ENCODE results near the gene ANKHD1. TPM values are rescaled to one million over a fixed set of nuclear protein-coding genes. Genes with fewer than 3 reads are reported as not detected.

Gene ANKHD1
- total and polyA plus RNA-seq, 9 donors: 48.3 to 141 (median 110) TPM

DNA sequence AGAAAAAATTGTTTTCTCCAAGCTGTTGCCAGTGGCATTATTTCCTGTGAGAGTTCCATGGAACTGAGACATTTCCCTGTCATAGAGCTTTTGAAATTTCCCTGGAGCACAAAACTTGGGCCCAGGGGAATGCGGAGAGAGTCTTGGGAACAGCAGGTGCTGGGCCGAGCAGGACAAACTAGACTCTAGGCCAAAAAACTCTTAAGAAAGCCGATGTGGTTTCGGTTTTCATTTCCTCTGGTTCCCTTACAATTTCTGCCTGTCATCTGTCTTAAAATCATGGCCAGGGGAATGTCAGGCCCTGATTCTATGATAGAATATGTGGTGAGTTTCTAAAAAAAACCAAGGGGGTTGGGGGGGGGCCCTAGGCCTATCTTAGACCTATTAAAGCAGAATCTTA, 167.6 kb downstream of the ANKHD1 start:
- H3K27me3 ChIP-seq: no peaks in the 10 kb centered on the region
- no peaks in the 10 kb centered on the region for H3K9me3 ChIP-seq
- TF ChIP-seq, protein P1, sequence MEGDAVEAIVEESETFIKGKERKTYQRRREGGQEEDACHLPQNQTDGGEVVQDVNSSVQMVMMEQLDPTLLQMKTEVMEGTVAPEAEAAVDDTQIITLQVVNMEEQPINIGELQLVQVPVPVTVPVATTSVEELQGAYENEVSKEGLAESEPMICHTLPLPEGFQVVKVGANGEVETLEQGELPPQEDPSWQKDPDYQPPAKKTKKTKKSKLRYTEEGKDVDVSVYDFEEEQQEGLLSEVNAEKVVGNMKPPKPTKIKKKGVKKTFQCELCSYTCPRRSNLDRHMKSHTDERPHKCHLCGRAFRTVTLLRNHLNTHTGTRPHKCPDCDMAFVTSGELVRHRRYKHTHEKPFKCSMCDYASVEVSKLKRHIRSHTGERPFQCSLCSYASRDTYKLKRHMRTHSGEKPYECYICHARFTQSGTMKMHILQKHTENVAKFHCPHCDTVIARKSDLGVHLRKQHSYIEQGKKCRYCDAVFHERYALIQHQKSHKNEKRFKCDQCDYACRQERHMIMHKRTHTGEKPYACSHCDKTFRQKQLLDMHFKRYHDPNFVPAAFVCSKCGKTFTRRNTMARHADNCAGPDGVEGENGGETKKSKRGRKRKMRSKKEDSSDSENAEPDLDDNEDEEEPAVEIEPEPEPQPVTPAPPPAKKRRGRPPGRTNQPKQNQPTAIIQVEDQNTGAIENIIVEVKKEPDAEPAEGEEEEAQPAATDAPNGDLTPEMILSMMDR (IDR thresholded peaks at IDR 0.05): no peak
- TF ChIP-seq POLR2A (IDR thresholded peaks at IDR 0.05) (no peak), EP300 (IDR thresholded peaks at IDR 0.05) (no peak)
- DNase-seq: no peak
- H3K4me3 ChIP-seq: no peak overlapping the region
- H3K36me3 ChIP-seq: no peaks in the 10 kb centered on the region
- WGBS, 3 donors: 59 to 72% (median 64%) methylated on average over 4 of the region's 4 CpGs
- intact Hi-C loops (cut with DNase I): loop anchor here in 1 of 4 donors (10.0 kb wide), 1 partner anchor 66 kb away; the partner anchor contains the start of genes CD14 and TMCO6
- peaks cover 15% of the 10 kb centered on the region for H3K4me1 ChIP-seq (ENCODE audit: insufficient read depth)
- H3K27ac ChIP-seq: no peak overlapping the region

DNA sequence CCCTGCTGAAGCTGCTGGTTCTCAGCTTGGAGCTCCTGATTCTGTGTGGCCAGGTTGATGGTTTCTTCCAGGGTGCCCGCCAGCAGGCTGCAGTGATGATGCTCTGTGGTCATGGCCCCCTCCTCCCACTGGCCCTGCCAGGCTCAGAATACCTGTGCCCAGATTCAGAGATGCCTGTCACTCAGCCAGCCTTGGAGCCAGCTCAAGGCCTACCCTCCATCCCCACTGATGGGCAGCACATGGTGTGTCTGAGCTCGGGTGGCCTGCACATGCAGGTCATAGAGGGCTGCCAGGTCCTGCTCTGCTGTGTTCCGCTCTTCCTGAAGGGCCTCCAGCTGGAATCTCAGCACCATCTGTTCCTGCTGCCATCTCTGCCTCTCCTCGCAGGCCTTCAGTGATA, 168.4 kb downstream of the ANKHD1 start:
- DNase-seq: no peak
- no peaks in the 10 kb centered on the region for H3K27me3 ChIP-seq
- 82 to 97% (median 87%) methylated on average over 4 of the region's 4 CpGs for WGBS, 3 donors
- H3K27ac ChIP-seq: peak overlapping the region in 1 of 2 donors; percentile 1
- peaks cover 15% of the 10 kb centered on the region for H3K4me1 ChIP-seq (ENCODE audit: insufficient read depth)
- TF ChIP-seq POLR2A (IDR thresholded peaks at IDR 0.05): no peak
- TF ChIP-seq, protein P1 (IDR thresholded peaks at IDR 0.05): no peak
- TF ChIP-seq EP300 (IDR thresholded peaks at IDR 0.05): no peak
- intact Hi-C loops (cut with DNase I): no loop called here
- no peaks in the 10 kb centered on the region for H3K36me3 ChIP-seq
- H3K4me3 ChIP-seq: no peak overlapping the region
- H3K9me3 ChIP-seq: no peaks in the 10 kb centered on the region

DNA sequence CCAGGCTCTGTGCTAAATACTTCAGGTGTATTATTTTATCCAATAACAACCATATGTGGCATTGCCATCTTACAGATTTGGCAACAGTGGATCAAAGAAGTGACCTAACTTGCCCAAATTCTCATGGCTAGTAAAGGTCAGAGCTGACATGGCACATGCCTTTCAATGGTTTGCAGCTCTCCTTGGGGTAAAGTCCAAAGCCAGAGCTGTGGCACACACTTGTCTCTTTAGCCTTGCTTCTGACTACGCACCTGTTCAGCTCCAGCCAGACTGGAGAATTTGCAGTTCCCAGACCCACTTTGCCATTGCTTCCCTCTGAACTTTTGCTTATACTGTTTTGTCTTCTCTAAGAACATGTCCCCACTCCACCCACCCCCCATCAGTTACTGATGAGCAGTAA, 168.9 kb downstream of the ANKHD1 start:
- H3K36me3 ChIP-seq: no peaks in the 10 kb centered on the region
- TF ChIP-seq POLR2A (IDR thresholded peaks at IDR 0.05) (no peak), EP300 (IDR thresholded peaks at IDR 0.05) (no peak)
- TF ChIP-seq, protein P1 (IDR thresholded peaks at IDR 0.05): no peak
- no peaks in the 10 kb centered on the region for H3K9me3 ChIP-seq
- no peak for DNase-seq
- peak overlapping the region in 1 of 2 donors; percentile 1 for H3K27ac ChIP-seq
- intact Hi-C loops (cut with DNase I): no loop called here
- peaks cover 13% of the 10 kb centered on the region for H3K4me1 ChIP-seq (ENCODE audit: insufficient read depth)
- WGBS, 3 donors: 96 to 100% (median 100%) methylated on average over 1 of the region's 1 CpG
- no peak overlapping the region for H3K4me3 ChIP-seq
- H3K27me3 ChIP-seq: no peaks in the 10 kb centered on the region

DNA sequence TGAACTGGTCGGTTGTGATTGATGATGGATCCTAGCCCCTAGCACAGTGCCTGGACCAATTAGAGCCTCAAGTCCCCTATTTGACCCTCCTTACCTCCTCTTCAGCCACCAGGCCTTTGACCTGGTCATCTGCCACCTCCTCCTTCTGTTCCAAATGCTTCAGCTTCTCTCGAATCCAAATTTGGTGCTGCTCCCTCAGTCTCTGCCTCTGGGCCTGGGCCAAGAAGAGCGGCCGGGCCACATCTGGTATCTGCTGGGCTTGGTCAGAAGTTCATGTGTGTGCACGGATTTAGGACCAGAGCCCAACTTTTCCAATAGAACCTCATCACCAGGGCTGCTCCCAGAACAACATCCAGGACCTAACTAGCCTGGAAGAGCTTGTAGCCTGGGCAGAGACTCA, 169.5 kb downstream of the ANKHD1 start:
- Histone ChIP-seq H3K4me1 (ENCODE audit: insufficient read depth) (peaks cover 9% of the 10 kb centered on the region), H3K4me3 (no peak overlapping the region), H3K36me3 (no peaks in the 10 kb centered on the region), H3K9me3 (no peaks in the 10 kb centered on the region), H3K27me3 (no peaks in the 10 kb centered on the region), H3K27ac (peak overlapping the region in 1 of 2 donors; percentile 30)
- WGBS, 3 donors: 31 to 47% (median 36%) methylated on average over 5 of the region's 5 CpGs
- peak in 3 of 5 donors; percentile 51 to 67 (median 52) for DNase-seq
- intact Hi-C loops (cut with DNase I): no loop called here
- TF ChIP-seq EP300 (IDR thresholded peaks at IDR 0.05) (no peak), POLR2A (IDR thresholded peaks at IDR 0.05) (no peak)
- TF ChIP-seq, protein P1 (IDR thresholded peaks at IDR 0.05): no peak

Data from ovary (tissue), 9 donors.